ENCODE results near the gene CIDEC. TPM values are rescaled to one million over a fixed set of nuclear protein-coding genes. Genes with fewer than 3 reads are reported as not detected.
"Not testable (repeated sequence)": the region's sequence is repeated elsewhere in the genome, so short reads cannot be mapped to it uniquely, and the experiment has no call there.

Gene CIDEC
- total RNA-seq, 1 donor from 2014 or later, result not detected

DNA sequence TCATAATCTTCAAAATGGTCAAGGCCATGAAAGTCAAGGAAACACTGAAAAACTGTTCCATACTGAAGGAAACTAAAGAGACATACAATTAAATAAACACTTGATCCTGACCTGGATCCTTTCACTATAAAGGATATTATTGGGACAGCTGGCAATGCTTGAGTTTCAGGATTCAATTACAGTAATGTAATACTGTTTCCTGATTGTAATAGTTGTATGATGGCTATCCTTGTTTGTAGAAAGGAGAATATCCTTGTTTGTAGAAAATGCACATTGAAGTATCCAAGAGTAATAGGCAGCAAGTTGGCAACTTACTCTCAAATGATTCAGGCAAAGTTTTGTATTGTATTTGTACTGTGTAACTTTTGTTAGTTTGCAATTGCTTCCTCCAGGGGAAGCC is 4.6 kb downstream of the CIDEC start:
- DNase-seq, result no peak

- not testable (repeated sequence) for DNase-seq
These were observed 8.0 kb downstream of the CIDEC start for GRCh38 chr3:9872067-9872466.

DNA sequence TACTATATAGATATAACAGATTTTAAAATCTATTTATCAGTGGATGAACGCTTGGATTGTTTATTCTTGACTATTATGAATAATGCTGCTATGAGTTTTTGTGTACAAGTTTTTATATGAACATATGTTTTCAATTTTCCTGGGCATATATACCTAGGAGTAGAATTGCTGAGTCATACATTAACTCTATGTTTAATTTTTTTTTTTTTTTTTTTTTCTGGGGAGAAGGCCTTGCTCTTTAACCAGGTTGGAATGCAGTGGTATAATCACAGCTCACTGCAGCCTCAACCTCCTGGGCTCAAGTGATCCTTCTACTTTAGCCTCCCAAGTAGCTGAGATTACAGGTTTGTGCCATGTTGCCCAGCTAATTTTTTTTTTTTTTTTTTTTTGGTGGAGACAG is 9.1 kb downstream of the CIDEC start:
- no peak for DNase-seq

GRCh38 chr3:9869955-9870354 is 10.1 kb downstream of the CIDEC start:
- no peak for DNase-seq

DNA sequence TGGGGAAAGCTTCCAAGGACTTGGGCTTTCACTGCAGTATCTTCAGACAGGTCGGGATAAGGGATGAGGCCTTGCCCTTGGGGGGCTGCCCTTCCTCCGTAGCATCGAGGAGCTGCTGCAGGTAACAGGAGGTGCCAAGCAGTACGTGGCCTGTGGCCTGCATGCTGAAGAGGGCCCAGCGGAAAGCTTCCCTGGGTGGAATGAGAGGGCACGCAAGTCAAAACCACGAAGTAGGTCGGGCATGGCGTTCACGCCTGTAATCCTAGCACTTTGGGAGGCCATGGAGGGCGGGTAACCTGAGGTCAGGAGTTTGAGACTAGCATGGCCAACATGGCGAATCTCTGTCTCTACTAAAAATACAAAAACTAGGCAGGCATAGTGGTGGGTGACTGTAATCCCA is 12.9 kb downstream of the CIDEC start:
- no peak for DNase-seq

GRCh38 chr3:9866639-9867038 is 13.4 kb downstream of the CIDEC start:
- DNase-seq, result no peak

DNA sequence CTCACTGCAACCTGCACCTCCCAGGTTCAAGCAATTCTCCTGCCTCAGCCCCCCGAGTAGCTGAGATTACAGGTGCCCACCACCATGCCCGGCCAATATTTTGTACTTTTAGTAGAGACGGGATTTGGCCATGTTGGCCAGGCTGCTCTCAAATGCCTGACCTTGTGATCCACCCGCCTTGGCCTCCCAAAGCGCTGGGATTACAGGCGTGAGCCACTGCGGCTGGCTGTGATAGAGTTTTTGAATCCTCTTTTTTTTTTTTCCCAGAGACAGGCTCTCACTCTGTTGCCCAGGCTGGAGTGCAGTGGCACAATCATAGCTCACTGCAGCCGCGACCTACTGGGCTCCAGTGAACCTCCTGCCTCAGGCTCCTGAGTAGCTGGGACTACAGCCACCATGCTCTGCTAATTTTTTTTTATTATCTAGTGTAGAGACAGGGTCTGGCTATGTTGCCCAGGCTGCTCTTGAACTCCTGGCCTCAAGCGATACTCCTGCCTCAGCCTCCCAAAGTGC is 14.9 kb downstream of the CIDEC start:
- not testable (repeated sequence) for DNase-seq

DNA sequence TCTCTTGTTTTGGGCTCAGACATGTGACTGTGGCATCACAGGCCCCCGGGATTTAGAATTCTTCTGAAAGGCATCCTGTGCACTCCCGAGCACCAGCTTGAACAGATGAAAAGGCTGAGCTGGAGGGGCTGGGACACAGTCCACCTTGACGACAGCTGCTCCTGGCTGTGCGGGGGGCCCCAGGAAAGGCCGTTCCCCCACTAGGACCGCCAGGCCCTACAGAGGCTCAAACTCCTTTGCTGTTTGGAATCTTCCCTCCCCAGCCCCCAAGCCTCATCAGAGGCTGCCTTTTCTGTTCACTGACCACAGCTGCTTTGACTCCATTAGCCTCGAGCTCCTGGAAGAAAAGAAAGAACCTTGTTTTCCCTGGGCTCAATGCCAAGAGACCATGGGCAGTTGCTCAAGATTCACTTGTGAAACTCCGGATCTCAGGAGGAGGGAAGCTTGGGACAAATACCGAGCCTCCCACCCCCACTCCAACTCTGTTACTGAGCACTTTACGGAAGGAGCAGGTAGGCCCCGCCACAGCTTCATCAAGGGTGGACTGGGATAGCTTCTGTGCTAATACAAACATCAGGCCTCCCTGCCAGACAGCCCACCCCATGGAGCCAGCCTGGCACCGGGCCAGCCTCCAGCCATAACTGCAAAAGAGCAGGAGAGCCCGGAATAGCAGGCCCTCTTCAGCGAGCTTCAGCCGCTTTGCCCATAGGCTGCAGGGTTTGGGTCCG is 15.7 kb downstream of the CIDEC start:
- DNase-seq, result peak; percentile 92

DNA sequence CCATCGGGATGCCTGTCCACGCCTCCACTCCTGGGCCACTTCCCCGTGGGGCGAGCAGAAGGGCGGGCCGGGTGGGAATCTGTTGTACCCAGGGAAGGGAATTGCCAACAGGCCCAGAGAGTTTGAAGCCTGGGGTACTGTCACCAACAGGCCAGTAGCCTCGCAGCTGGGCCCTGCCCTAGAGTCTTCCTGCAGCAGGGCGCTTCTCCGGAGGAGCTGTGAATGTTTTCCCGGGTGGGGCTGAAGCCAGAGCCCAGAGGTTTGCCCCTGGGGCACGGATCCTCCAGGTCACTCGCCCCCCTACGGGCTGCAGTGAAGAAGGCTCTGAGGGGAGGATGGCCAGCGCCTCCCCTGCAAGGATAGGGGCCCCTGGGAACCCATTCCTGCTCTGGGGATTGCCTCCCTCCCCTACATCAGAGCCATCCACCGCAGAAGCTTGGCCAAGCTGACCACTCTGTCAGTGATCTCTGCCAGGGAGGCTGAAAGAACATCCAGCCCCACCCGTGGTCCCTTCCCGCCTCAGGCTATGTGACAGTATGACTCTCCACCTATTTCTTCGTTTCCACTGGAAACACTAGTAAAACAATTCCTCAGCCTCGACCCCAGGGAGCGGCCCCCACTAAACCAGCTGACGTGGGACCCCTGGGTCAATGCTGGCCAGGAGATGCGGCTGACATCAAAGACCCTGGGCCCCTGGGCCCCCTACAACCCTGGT is 16.8 kb downstream of the CIDEC start:
- DNase-seq, result no peak

DNA sequence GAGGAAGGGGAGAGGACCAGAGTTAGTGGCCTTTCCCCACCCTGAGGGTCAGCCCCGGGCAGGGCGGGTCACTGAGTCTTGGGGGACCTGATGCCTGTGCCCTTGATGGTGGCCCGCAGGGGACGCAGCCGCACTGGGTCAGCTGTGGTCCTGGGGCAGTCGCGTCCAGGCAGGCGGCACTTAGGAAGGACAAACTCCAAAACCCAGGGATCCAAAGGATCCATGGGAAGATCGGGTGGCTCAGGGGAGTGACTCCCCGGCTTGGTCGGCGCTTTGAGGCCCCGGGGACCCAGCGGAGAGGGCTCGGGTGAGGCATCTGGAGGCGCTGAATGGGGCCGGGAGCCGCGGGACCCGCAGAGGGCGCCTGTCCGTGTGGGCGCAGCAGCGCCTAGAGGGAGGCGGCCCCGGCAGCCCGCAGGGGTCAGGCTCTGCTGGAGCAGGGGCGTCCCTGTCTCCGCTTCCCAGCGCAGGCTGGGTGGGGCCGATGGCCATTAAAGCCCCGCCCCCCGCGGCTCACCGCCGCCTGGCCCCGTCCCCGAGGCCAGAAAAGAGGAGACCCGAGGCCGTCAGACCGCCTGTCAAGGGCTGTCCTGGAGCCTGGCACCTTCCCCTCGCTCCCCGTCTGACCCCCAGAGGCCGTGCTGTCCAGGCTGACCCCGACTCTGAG is 17.5 kb downstream of the CIDEC start:
- DNase-seq, result peak; percentile 62

GRCh38 chr3:9861626-9862130 is 18.4 kb downstream of the CIDEC start:
- no peak for DNase-seq

- no peak for DNase-seq
These were observed 18.9 kb downstream of the CIDEC start for GRCh38 chr3:9861201-9861600.

DNA sequence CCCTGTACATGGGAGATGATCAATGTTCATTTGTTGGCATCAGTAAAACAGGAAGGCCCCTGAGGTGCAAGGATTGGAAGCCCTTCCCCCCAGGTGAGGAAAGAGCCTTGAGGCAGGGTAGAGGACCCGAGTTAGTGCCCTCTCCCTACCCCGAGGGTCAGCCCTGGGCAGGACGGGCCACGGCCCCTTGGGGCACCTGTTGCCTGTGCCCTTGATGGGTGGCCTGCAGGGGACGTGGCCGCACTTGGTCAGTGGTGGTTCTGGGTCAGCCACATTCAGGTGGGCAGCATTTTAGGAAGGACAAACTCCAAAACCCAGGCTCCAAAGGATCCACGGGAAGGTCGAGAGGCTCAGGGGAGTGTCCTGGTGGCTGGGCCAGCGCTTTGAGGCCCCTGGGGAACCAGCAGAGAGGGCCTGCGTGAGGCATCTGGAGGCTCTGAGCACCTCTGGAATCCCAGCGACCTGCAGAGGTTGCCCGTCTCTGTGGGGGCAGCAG is 20.5 kb downstream of the CIDEC start:
- no peak for DNase-seq

GRCh38 chr3:9855594-9855993 is 24.5 kb downstream of the CIDEC start:
- no peak for DNase-seq

- peak; percentile 37 for DNase-seq
These were observed 25.6 kb downstream of the CIDEC start for GRCh38 chr3:9854291-9854940.

- DNase-seq, result no peak
These were observed 27.5 kb downstream of the CIDEC start for GRCh38 chr3:9852528-9852927.

DNA sequence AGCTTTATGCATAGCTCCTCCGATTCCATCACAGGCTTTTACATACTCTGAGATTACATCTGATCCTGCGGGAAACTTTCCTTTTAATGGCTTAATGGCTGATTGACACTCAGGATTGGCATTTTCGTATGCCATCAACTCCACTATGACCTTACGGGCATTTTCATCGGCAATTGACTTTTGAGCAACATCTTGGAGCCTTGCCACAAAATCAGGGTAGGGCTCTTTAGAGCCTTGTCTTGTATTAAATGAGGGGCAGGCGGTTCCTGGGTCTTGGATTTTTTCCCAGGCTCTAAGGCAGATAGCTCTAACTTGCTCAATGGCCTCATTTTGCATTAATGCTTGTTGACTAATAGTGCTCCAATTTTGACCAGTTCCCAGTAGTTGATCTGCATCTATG is 28.1 kb downstream of the CIDEC start:
- DNase-seq, result not testable (repeated sequence)

- not testable (repeated sequence) for DNase-seq
These were observed 28.7 kb downstream of the CIDEC start for GRCh38 chr3:9851383-9851782.

- peak; percentile 45 for DNase-seq
These were observed 31.2 kb downstream of the CIDEC start for GRCh38 chr3:9848860-9849259.

- not testable (repeated sequence) for DNase-seq
These were observed 32.2 kb downstream of the CIDEC start for GRCh38 chr3:9847870-9848269.

GRCh38 chr3:9846931-9847488 is 33.0 kb downstream of the CIDEC start:
- no peak for DNase-seq

DNA sequence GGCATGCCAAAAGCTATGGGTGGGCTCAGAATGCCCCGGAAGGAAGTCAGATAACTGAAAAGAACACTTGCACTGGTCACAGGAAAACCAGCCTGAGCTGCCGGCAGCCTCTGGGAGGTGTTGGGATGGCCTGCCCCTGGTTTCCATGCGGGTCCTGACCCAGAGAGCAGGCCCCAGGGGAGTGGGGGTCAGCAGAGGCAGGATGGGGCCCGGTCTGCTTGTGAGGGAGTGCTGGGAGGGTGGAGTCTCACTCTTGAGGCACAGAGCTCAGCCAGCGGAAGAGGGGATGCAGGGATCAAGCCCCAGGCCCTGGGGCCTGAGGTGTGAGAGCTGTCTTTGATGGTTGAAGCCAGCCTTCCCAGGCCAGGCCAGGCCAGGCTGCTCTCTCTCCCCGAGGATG is 33.8 kb downstream of the CIDEC start:
- no peak for DNase-seq

All from tongue (tissue), 2 donors.